HEK293 (cell line): Measurements from ENCODE around the gene JTB.

Experiments used
- CTCF ChIA-PET: fragments of 350-600 bp; formaldehyde crosslinking; extraction: SDS; loops from one replicate; lab custom pipeline; 2021; ENCODE audit warnings: antibody characterized with exemption; lab: Yijun Ruan, JAX
- POLR2A ChIA-PET: fragments of 300-600 bp; formaldehyde crosslinking; extraction: SDS; loops from one replicate; lab custom pipeline; 2020; ENCODE audit warnings: antibody characterized with exemption, inconsistent platforms; lab: Yijun Ruan, JAX
- H3K27ac ChIP-seq: fragments of 200-500 bp; sonication (Bioruptor generic); 2 replicates; pipeline ENCODE4 v1.5.1; 2014; ENCODE audit warnings: low read depth, low read length, control low read depth, inconsistent platforms; ENCODE audit errors: extremely low read depth
- H3K36me3 ChIP-seq, 2 experiments: fragments of 200-500 bp in 1 of 2; sonication (Bioruptor generic) in 1 of 2; 1 replicate in 1 of 2; 2 replicates in 1 of 2; pipeline ENCODE4 v1.5.1; 2014 to 2017; ENCODE audit warnings: inconsistent platforms in 2 of 2, low read length in 2 of 2; ENCODE audit not compliant: control insufficient read depth in 2 of 2, insufficient read depth in 1 of 2
- H3K4me1 ChIP-seq: fragments of 200-500 bp; sonication (Bioruptor generic); 2 replicates; pipeline ENCODE4 v1.5.1; 2014; ENCODE audit warnings: mild to moderate bottlenecking, low read length, inconsistent platforms; ENCODE audit not compliant: control insufficient read depth, insufficient read depth
- H3K4me3 ChIP-seq: 2 replicates; pipeline ENCODE4 v1.5.1; 2011; ENCODE audit warnings: low read depth, mild to moderate bottlenecking, control low read depth, low read length, moderate library complexity
- H3K9me3 ChIP-seq: fragments of 200-500 bp; sonication (Bioruptor generic); 2 replicates; pipeline ENCODE4 v1.5.1; 2014; ENCODE audit warnings: low read depth, low read length, inconsistent platforms; ENCODE audit not compliant: control insufficient read depth, insufficient read depth
- HIC1 ChIP-seq: fragments of 450-650 bp; formaldehyde crosslinking; IDR thresholded peaks from 2 replicates; pipeline ENCODE4 v1.5.1; 2016; ENCODE audit warnings: missing biosample characterization, missing genetic modification characterization
- INSM2 ChIP-seq: fragments of 450-650 bp; formaldehyde crosslinking; IDR thresholded peaks from 2 replicates; pipeline ENCODE4 v1.5.1; 2016; ENCODE audit warnings: missing biosample characterization, missing genetic modification characterization
- SCRT2 ChIP-seq: fragments of 450-650 bp; formaldehyde crosslinking; IDR thresholded peaks from 2 replicates; pipeline ENCODE4 v1.5.1; 2016; ENCODE audit warnings: missing biosample characterization, missing genetic modification characterization
- SP2 ChIP-seq: fragments of 450-650 bp; formaldehyde crosslinking; IDR thresholded peaks from 2 replicates; pipeline ENCODE4 v1.5.1; 2016; ENCODE audit warnings: missing biosample characterization, missing genetic modification characterization
- TSHZ1 ChIP-seq: fragments of 450-650 bp; formaldehyde crosslinking; IDR thresholded peaks from 2 replicates; pipeline ENCODE4 v1.5.1; 2016; ENCODE audit warnings: missing biosample characterization, missing genetic modification characterization, borderline replicate concordance
- ZEB2 ChIP-seq: fragments of 450-650 bp; formaldehyde crosslinking; IDR thresholded peaks from 2 replicates; pipeline ENCODE4 v1.5.1; 2016; ENCODE audit warnings: missing biosample characterization, missing genetic modification characterization
- ZFP3 ChIP-seq: fragments of 450-650 bp; formaldehyde crosslinking; IDR thresholded peaks from 2 replicates; pipeline ENCODE4 v1.5.1; 2016; ENCODE audit warnings: low read depth, missing biosample characterization, missing genetic modification characterization
- ZIC2 ChIP-seq: fragments of 450-650 bp; formaldehyde crosslinking; IDR thresholded peaks from 2 replicates; pipeline ENCODE4 v1.5.1; 2016; ENCODE audit warnings: missing biosample characterization, missing genetic modification characterization
- ZNF211 ChIP-seq: fragments of 450-650 bp; formaldehyde crosslinking; IDR thresholded peaks from 2 replicates; pipeline ENCODE4 v1.5.1; 2016; ENCODE audit warnings: low read depth, missing biosample characterization, missing genetic modification characterization
- ZNF398 ChIP-seq: fragments of 450-650 bp; formaldehyde crosslinking; IDR thresholded peaks from 2 replicates; pipeline ENCODE4 v1.5.1; 2017; ENCODE audit warnings: missing biosample characterization, missing genetic modification characterization
- ZNF518A ChIP-seq: fragments of 450-650 bp; formaldehyde crosslinking; conservative IDR thresholded peaks from 2 replicates; pipeline ENCODE4 v1.5.1; 2016; ENCODE audit warnings: low read depth, missing biosample characterization, missing genetic modification characterization
- ZNF530 ChIP-seq: fragments of 450-650 bp; formaldehyde crosslinking; IDR thresholded peaks from 2 replicates; pipeline ENCODE4 v1.5.1; 2016; ENCODE audit warnings: low read depth, missing biosample characterization, missing genetic modification characterization
- ZNF571 ChIP-seq: fragments of 450-650 bp; formaldehyde crosslinking; IDR thresholded peaks from 2 replicates; pipeline ENCODE4 v1.5.0; 2017; ENCODE audit warnings: missing biosample characterization, missing genetic modification characterization
- ZNF629 ChIP-seq: fragments of 450-650 bp; formaldehyde crosslinking; IDR thresholded peaks from 2 replicates; pipeline ENCODE4 v1.5.1; 2017; ENCODE audit warnings: missing biosample characterization, missing genetic modification characterization
- ZNF658 ChIP-seq: fragments of 450-650 bp; formaldehyde crosslinking; IDR thresholded peaks from 2 replicates; pipeline ENCODE4; 2016; ENCODE audit warnings: missing biosample characterization, missing genetic modification characterization
- ZNF76 ChIP-seq: fragments of 450-650 bp; formaldehyde crosslinking; IDR thresholded peaks from 2 replicates; pipeline ENCODE4; 2016; ENCODE audit warnings: low read depth, missing biosample characterization, missing genetic modification characterization, borderline replicate concordance
- ZNF830 ChIP-seq: fragments of 450-650 bp; IDR thresholded peaks from 2 replicates; pipeline ENCODE4 v1.5.0; 2018; ENCODE audit warnings: missing biosample characterization, missing genetic modification characterization, low read depth, mild to moderate bottlenecking, moderate library complexity

JTB gene

GRCh38 chr1:153929426-153929825 is 48.0 kb downstream of the JTB start:
- no peaks in the 10 kb centered on the region for H3K4me1 ChIP-seq
- H3K36me3 ChIP-seq: peaks cover 0 to 43% of the 10 kb centered on the region in 2 experiments; a peak in 2 of 3 replicates
- H3K27ac ChIP-seq: no peak overlapping the region
- no peaks in the 10 kb centered on the region for H3K9me3 ChIP-seq
- POLR2A ChIA-PET: interaction anchor here (0.7 to 1.4 kb wide), 2 partner anchors 10 to 17 kb away, joined by 3 to 6 read pairs; partner anchors contain the start of gene DENND4B
- H3K4me3 ChIP-seq: no peak overlapping the region
- CTCF ChIA-PET: interaction anchor here (1.1 to 1.9 kb wide), 4 partner anchors 11 to 132 kb away, joined by 3 to 13 read pairs (median 4); partner anchors contain the start of gene DENND4B
- TF ChIP-seq ZFP3 (tag by site-specific recombination) (no peak), INSM2 (tag by site-specific recombination) (no peak), ZNF530 (tag by site-specific recombination) (no peak), ZNF629 (tag by site-specific recombination) (no peak), ZNF518A (tag by site-specific recombination) (no peak), ZNF76 (tag by site-specific recombination) (no peak), ZNF398 (tag by site-specific recombination) (no peak), ZNF658 (tag by site-specific recombination) (no peak), ZEB2 (no peak), ZNF571 (no peak), SCRT2 (tag by site-specific recombination) (no peak), ZNF211 (tag by site-specific recombination) (no peak), SP2 (tag by site-specific recombination) (no peak)

- Histone ChIP-seq H3K27ac (no peak overlapping the region), H3K9me3 (no peaks in the 10 kb centered on the region), H3K4me3 (no peak overlapping the region), H3K4me1 (no peaks in the 10 kb centered on the region), H3K36me3 (peaks cover 0 to 37% of the 10 kb centered on the region in 2 experiments; a peak in 2 of 3 replicates)
- ChIA-PET POLR2A (interaction anchor here (0.8 to 2.1 kb wide), 5 partner anchors 18 to 153 kb away, joined by 3 to 10 read pairs (median 5); partner anchors contain the start of genes DENND4B, RPS27 and SLC39A1), CTCF (interaction anchor here (1.3 to 1.9 kb wide), 3 partner anchors 18 to 132 kb away, joined by 3 to 13 read pairs (median 6); partner anchors contain the start of gene DENND4B)
- TF ChIP-seq TSHZ1 (no peak), HIC1 (no peak), ZNF830 (tag by site-specific recombination) (no peak), ZIC2 (peak; percentile 39; the same call in 1 of the 2 replicates)
These were observed 48.6 kb downstream of the JTB start for GRCh38 chr1:153928791-153929341.
